Stimulated activated CD4-positive, alpha-beta T cell treated with anti-CD3 and anti-CD28 coated beads, TNF-alpha, amount 100 ng/mL, for 24 hours (primary cell): ENCODE data around the gene PCCB.
"Not testable (repeated sequence)": the region's sequence is repeated elsewhere in the genome, so short reads cannot be mapped to it uniquely, and the experiment has no call there.

Source experiments
- DNase-seq, 3 experiments: peaks; one replicate each; pipeline ENCODE4 v3.0.0-alpha.2; 2020; ENCODE audit warnings: low read depth in 3 of 3

PCCB gene

GRCh38 chr3:136262559-136262958 lies 12.4 kb downstream of the PCCB start:
- no peak for DNase-seq

DNA sequence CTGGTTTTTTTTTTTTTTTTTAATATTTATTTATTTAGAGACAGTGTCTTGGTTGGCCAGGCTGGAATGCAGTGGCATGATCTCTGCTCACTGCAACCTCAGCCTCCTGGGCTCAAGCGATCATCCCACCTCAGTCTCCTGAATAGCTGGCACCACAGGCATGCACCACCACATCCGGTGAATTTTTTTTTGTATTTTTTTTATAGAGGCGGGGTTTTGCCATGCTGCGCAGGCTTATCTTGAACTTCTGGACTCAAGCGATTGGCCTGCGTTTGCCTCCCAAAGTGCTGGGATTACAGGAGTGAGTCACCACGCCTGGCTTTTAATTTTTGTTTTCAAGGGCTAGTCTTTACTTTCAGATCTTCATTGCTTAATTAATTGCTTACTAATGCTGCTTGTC lies 13.1 kb downstream of the PCCB start:
- DNase-seq, result no peak

DNA sequence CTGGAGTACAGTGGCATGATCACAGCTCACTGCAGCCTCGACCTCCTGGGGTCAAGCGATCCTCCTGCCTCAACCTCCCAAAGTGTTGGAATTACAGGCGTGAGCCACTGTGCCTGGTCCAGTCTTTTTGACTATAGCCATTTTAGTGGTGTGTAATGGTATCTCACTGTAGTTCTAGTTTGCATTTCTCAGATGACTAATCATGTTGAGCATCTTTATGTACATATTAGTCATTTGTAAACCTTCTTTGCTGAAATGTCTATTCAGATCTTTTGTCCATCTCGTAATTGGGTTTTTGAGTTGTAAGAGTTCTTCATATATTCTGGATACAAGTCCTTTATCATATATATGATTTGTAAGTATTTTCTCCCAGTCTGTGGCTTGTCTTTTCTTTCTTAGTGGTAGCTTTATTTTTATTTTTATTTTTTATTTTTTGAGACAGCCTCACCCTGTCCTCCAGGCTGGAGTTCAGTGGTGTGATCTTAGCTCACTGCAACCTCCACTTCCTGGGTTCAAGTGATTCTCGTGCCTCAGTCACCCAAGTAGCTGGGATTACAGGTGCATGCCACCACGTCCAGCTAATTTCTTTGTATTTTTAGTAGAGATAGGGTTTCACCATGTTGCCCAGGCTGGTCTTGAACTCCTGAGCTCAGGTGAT lies 16.5 kb downstream of the PCCB start:
- DNase-seq, result not testable (repeated sequence)

DNA sequence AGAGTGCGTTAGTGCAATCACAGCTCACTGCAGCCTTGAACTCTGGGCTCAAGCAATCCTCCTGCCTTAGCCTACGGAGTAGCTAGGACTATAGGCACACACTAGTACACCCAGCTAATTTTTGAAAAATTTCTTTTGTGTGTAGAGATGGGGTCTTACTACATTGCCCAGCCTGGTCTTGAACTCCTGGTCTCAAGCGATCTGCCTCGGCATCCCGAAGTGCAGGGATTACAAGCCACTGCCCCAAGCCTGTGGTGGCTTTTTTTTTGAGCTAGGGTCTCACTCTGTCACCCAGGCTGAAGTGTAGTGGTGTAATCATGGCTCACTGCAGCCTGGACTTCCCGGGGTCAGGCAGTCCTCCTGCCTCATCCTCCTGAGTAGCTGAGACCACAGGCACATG lies 17.1 kb downstream of the PCCB start:
- no peak for DNase-seq

DNA sequence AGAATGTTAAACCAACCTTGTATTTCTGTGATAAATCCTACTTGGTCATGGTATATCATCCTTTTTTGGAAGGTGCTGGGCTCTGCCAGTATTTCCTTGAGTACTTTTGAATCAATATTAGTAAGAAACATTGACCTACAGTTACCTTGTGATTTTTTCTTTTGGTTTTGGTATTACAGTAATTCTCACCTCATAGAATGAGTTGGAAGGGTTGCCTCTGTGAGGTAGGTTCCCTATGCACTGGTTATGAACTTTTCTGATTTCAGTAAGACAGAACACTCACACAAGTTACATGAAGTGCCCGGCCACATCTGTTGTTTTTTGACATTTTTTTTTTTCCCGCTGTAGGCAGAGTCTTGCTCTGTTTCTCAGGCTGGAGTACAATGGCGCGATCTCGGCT lies 20.0 kb downstream of the PCCB start:
- no peak for DNase-seq

DNA sequence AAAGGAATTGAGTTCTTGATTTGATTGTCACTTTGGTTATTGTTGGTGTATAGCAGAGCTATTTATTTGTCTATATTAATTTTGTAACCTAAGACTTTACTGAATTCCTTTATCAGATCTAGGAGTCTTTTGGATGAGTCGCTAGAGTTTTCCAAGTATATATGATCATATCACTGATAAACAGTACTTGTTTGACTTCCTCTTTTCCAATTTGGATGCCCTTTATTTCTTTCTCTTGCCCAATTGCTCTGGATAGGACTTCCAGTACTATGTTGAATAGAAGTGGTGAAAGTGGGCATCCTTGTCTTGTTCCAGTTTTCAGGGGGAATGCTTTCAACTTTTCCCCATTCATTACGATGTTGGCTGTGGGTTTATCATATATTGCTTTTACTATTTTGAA lies 21.5 kb downstream of the PCCB start:
- DNase-seq, result not testable (repeated sequence)

GRCh38 chr3:136276049-136276755 lies 26.1 kb downstream of the PCCB start:
- DNase-seq, result no peak

GRCh38 chr3:136277115-136277514 lies 27.0 kb downstream of the PCCB start:
- DNase-seq, result no peak

GRCh38 chr3:136277634-136278033 lies 27.5 kb downstream of the PCCB start:
- no peak for DNase-seq

GRCh38 chr3:136279092-136279491 lies 29.0 kb downstream of the PCCB start:
- no peak for DNase-seq

- no peak for DNase-seq
These were observed 30.8 kb downstream of the PCCB start for GRCh38 chr3:136280961-136281360.

- no peak for DNase-seq
These were observed 31.9 kb downstream of the PCCB start for GRCh38 chr3:136281966-136282520.

DNA sequence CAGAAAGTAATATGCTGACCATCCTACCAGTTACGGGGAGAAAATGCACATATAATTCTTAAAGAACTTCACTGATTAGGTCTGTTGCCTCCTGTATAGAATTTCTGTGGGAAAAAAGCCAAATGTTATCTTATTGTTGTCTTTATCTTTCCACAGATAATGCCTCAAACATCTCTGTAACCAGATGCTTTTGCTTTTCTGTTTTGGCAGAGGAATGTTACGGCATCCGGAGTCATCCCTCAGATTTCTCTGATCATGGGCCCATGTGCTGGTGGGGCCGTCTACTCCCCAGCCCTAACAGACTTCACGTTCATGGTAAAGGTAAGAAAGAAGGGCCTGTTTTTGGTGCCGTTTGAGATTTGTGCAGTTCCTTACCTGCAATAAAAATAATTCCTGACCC lies 33.5 kb downstream of the PCCB start:
- DNase-seq, result no peak

GRCh38 chr3:136291302-136291701 lies 41.2 kb downstream of the PCCB start:
- DNase-seq, result no peak

GRCh38 chr3:136292500-136292899 lies 42.4 kb downstream of the PCCB start:
- no peak for DNase-seq

- no peak for DNase-seq
These were observed 43.1 kb downstream of the PCCB start for GRCh38 chr3:136293279-136293678.

GRCh38 chr3:136294176-136294575 lies 44.0 kb downstream of the PCCB start:
- no peak for DNase-seq

GRCh38 chr3:136296960-136297359 lies 46.8 kb downstream of the PCCB start:
- no peak for DNase-seq

- no peak for DNase-seq
These were observed 47.7 kb downstream of the PCCB start for GRCh38 chr3:136297826-136298225.

DNA sequence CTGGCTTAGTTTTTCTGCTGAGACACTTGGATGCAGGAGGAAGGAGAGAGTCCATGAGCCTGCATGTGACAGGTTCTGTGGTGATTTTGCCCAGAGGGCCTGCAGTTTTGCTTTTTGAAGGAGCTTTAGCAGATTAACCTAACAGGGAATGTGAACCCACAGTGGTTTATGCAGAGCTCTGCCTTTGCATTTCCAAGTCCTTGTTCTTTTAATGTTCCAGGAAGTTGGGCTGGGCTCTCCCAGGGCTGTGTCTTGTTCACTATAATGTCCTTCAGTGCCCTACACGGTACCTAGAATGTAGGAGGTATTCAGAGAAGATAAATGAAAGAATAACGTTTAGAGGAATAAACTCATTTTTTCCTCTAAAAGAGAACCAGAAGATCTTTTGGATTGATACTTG lies 50.3 kb downstream of the PCCB start:
- no peak for DNase-seq

DNA sequence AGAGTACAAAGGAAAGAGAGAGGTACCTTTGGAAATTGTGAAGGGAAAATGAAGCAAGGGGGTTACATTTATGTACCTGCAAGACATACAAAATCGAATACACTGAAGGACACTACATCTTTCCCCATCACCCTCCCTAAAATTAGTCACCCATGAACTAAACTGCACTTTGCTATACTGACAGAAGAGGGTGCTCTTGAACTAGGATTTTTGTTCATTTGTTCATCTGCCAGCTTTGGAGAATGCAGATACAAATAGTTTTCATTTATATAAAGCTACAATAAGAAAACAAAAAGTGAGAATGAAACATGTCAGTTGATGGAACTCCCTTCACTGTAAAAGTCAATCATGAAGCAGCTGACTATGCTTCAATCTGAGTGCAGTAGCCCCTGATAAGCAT lies 55.7 kb downstream of the PCCB start:
- no peak for DNase-seq

DNA sequence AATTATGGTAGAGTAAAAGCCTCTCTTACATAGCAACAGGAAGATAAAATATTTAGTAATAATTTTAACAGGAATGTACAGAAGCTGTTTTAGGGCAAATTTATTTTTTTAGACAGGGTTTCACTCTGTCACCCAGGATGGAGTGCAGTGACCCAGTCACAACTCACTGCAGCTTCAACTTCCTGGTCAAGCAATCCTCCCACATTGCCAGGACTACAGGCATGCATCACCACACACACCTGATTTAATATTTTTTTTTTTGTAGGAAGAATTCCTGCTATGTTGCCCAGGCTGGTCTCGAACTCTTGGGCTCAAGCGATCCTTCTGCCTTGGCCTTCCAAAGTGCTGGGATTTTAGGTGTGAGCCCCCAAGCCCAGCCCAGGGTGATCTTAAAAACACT lies 61.1 kb downstream of the PCCB start:
- DNase-seq, result no peak

GRCh38 chr3:136311968-136312367 lies 61.8 kb downstream of the PCCB start:
- no peak for DNase-seq
